Erythroblast (primary cell): ENCODE results near the gene DSE.

Source experiments
- GATA1 ChIP-seq: IDR thresholded peaks from 2 replicates; pipeline ENCODE4 v1.6.1; 2011; ENCODE audit warnings: low read depth, mild to moderate bottlenecking, control low read depth, low read length, moderate library complexity
- POLR2A ChIP-seq: IDR thresholded peaks from 2 replicates; pipeline ENCODE4 v1.6.1; 2011; ENCODE audit warnings: mild to moderate bottlenecking, low read length

DNA sequence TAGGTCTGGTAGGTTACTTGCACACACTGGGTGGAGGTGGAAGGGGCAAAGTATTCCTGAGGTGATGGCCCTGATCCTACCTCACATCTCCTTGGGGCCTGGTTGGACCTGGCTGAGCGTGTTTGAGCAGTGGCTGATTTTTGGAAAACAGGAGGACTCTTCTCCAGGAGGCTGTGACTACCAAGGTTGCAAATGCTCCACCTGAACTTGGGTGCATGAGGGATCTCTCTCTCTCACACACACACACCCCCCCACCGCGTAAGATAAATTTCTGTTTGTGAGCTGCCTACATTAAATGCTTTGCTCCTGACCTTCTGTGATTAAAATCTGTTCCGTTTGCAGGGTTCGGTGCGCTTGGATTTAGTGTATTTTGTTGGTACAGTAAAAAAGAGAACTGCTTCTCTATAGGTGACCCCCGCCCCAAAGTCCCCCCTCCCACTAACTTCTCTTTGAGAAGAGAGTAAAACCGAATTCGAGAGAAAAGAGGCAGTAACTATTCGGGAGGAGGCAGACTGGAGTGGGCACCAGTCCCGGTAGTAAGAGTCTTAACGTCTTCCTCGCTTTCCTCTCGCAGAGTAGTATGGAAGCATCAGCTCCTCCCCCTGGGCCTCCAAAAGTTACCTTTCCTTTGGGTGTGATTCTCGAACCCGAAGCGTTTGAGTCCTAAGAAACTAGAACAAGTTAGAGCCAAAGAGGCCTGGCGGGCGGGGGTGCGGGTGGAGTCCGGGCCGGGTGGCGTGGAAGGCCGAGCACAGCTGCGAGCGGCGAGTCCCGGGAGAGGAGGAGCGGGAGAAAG is 585 bp upstream of the DSE start:
- TF ChIP-seq POLR2A (no peak), GATA1 (no peak)
